ENCODE results near the gene POLE2.
"Not testable (repeated sequence)": the region's sequence is repeated elsewhere in the genome, so short reads cannot be mapped to it uniquely, and the experiment has no call there.

The POLE2 gene

GRCh38 chr14:49619273-49619672, 68.7 kb downstream of the POLE2 start:
- not testable (repeated sequence) for DNase-seq

GRCh38 chr14:49617852-49618519, 70.0 kb downstream of the POLE2 start:
- no peak for DNase-seq

DNA sequence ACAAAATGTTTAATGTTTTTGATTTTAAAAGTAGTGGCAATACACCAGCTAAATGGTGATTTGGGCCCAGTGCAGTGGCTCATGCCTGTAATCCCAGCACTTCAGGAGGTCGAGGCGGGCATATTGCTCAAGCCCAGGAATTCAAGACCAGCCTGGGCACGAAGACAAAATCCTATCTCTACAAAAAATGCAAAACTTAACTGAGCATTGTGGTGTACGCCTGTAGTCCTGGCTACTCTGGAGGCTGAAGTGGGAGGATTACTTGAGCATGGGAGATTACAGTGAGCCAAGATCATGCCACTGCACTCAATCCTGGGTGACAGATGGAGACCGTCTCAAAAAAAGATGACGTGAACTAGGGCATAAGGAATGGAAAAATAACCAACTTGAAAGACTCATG, 72.2 kb downstream of the POLE2 start:
- DNase-seq, result no peak

- DNase-seq, result no peak
These were observed 73.8 kb downstream of the POLE2 start for GRCh38 chr14:49614196-49614595.

DNA sequence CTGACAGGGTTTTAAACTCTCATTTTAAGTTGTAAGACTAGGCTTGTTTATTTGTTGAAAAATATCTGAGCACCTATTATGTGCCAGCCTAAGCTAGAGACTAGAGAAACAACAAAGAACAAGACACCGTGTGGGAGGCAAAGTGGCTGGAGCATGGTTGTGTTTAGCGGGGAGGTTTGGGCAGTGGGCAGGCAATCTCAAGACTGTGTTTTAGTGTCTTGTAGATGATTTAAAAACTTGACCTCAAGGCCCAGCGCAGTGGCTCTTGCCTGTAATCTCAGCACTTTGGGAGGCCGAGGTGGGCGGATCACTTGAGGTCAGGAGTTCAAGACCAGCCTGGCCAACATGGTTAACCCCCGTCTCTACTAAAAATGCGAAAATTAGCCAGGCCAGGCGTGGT, 75.3 kb downstream of the POLE2 start:
- DNase-seq, result no peak

GRCh38 chr14:49612251-49612650, 75.8 kb downstream of the POLE2 start:
- DNase-seq, result no peak

DNA sequence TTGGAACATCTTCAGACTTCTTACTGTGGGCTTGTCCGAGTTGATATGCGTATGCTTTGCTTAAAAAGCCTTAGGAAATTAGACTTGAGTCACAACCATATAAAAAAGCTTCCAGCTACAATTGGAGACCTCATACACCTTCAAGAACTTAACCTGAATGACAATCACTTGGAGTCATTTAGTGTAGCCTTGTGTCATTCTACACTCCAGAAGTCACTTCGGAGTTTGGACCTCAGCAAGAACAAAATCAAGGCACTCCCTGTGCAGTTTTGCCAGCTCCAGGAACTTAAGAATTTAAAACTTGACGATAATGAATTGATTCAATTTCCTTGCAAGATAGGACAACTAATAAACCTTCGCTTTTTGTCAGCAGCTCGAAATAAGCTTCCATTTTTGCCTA, 80.4 kb downstream of the POLE2 start:
- no peak for DNase-seq

DNA sequence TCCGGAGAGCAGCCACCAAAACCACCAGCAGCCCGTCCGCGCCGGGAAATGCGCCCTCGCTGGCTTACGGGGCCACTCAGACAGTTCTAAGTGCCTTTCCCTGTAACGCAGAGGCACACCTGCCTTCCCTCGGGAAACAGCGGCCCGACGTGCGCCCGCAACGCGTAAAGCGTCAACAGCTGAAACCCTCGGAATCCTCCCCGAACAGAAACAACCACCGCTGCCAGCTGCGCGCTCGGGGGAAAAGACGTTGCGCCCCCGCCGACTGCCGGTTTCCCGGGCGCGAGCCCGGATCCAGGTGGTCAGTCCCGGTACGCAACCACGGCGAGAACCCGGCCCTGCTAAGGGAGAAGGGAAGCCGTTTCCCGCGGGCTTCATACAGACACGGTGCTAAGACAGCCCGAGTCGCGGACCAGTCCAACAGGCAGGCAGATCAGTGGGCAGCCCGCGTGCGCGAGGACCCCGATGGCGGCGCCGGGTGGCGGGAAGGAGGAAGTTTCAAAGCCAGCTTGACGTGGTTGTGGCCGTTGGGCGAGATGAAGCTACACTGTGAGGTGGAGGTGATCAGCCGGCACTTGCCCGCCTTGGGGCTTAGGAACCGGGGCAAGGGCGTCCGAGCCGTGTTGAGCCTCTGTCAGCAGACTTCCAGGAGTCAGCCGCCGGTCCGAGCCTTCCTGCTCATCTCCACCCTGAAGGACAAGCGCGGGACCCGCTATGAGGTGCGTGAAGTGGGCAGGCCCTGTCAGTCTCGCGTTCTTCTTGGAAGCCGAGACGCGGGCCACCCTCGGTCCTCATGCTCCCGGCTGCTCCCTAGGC, 89.3 kb downstream of the POLE2 start, which contains the start of gene LRR1:
TSS of gene LRR1 (plus strand) at position 456 of the 816 bp plus-strand sequence. CDS start at position 537, 81 bp downstream.
- peak; percentile 75 to 79 for DNase-seq

DNA sequence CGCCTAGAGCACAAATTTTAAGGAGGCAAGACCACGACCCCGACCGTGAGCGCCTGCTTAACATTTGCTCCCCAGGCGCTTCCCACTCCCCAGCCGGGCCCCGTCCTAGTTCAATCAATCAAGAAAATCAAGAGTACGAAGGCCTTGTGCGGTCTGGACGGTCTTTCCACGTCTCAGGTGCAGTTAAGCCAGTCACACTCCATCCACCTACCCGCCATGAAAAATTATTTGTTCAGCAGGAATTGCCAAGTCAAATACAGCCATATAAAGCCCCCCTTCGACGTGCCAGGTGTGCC, 89.9 kb downstream of the POLE2 start:
- peak in 1 of 2 experiments; percentile 53 for DNase-seq

- DNase-seq, result peak; percentile 31 to 45
These were observed 93.5 kb downstream of the POLE2 start for GRCh38 chr14:49594347-49595091.

All from Kasumi-1 (cell line).